GOT3 (cell line): ENCODE results near the gene PTPN14.

Experiments used
- DNase-seq: peaks from one replicate; lab custom pipeline; 2025; ENCODE audit warnings: mixed read lengths; lab: John Stamatoyannopoulos, UW

PTPN14 gene

GRCh38 chr1:214568328-214568727 is 16.9 kb upstream of the PTPN14 start:
- DNase-seq = no peak

GRCh38 chr1:214567481-214567980 is 16.1 kb upstream of the PTPN14 start:
- DNase-seq = no peak

GRCh38 chr1:214566158-214567104 is 15.0 kb upstream of the PTPN14 start:
- no peak for DNase-seq

GRCh38 chr1:214565310-214565709 is 13.9 kb upstream of the PTPN14 start:
- no peak for DNase-seq

- DNase-seq = no peak
These were observed 12.5 kb upstream of the PTPN14 start for GRCh38 chr1:214563881-214564280.

- no peak for DNase-seq
These were observed 6.7 kb upstream of the PTPN14 start for GRCh38 chr1:214557952-214558735.

GRCh38 chr1:214553142-214553710 is 1.8 kb upstream of the PTPN14 start:
- DNase-seq = no peak

- DNase-seq = peak; percentile 10
These were observed 789 bp upstream of the PTPN14 start for GRCh38 chr1:214552174-214552608.

- peak; percentile 56 for DNase-seq
These were observed 456 bp downstream of the PTPN14 start for GRCh38 chr1:214550857-214551435.

GRCh38 chr1:214550013-214550856 is 1.2 kb downstream of the PTPN14 start:
- DNase-seq = no peak

GRCh38 chr1:214549604-214550003 is 1.8 kb downstream of the PTPN14 start:
- DNase-seq = no peak

- no peak for DNase-seq
These were observed 2.4 kb downstream of the PTPN14 start for GRCh38 chr1:214548988-214549387.

- no peak for DNase-seq
These were observed 3.1 kb downstream of the PTPN14 start for GRCh38 chr1:214548271-214548670.

GRCh38 chr1:214547747-214548146 is 3.7 kb downstream of the PTPN14 start:
- DNase-seq = no peak

- DNase-seq = no peak
These were observed 4.3 kb downstream of the PTPN14 start for GRCh38 chr1:214546886-214547641.

- DNase-seq = no peak
These were observed 5.3 kb downstream of the PTPN14 start for GRCh38 chr1:214546084-214546483.

GRCh38 chr1:214545293-214545692 is 6.1 kb downstream of the PTPN14 start:
- DNase-seq = no peak

GRCh38 chr1:214544791-214545190 is 6.6 kb downstream of the PTPN14 start:
- no peak for DNase-seq

GRCh38 chr1:214542275-214543199 is 8.9 kb downstream of the PTPN14 start:
- no peak for DNase-seq
